ENCODE results near the gene PPP2R3B.
"Not testable (repeated sequence)": the region's sequence is repeated elsewhere in the genome, so short reads cannot be mapped to it uniquely, and the experiment has no call there.

The PPP2R3B gene

GRCh38 chrX:318739-319578 lies 67.7 kb downstream of the PPP2R3B start, which contains the start of gene GTPBP6:
Gene GTPBP6, minus strand, starts transcription at chrX:318796. Its CDS starts 9 bp downstream, at chrX:318787.
- DNase-seq (ENCODE audit: low spot score): peak; percentile 98

GRCh38 chrX:318068-318738 lies 68.5 kb downstream of the PPP2R3B start:
- peak; percentile 96 for DNase-seq (ENCODE audit: low spot score)

- DNase-seq (ENCODE audit: low spot score): no peak
These were observed 69.2 kb downstream of the PPP2R3B start for GRCh38 chrX:317424-318067.

DNA sequence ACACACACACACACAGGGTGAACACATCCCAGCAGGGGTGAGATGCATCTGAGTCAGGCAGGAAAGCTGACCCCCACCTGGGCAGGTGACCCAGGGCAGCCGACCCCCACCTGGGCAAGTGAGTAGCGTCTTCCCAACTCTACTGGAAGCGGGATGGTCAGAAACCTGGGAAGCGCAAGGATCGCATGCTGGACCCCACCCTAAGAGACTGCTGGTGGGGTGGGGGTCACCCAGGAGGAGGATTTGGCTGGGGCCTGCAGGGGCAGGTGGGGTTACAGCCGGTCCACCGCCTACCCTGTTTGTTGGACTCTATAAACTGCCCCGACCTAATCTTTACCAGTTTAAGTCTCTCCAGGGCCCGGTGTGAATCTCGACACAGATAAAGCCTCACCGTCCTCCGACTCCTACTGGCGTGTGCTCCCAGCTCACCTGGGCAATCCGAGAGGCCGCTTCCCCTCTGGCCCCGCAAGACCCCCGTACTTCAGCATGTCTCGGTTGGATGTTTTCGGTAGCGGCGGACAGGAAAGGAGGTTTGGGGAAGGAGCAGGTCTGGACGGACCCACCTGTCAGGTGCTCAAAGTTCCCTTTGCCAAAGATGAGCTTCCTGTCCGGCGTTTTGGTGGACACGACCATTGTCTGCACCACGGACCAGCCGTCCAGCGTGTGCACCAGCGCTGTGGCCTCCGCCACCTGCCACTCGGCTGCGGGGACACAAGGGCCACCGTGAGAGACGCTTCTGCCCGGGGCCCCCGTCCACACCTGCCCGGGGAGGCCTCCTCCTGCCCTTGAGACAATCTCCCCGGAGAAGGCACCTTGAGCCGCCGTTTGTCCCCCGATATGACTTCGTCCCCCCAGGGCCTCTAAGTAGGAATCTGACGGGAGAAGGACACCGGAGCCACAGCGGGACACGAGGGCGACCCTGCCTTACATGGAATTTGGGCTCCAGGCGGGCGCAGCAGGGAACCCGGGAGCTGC lies 70.1 kb downstream of the PPP2R3B start:
- no peak for DNase-seq (ENCODE audit: low spot score)

DNA sequence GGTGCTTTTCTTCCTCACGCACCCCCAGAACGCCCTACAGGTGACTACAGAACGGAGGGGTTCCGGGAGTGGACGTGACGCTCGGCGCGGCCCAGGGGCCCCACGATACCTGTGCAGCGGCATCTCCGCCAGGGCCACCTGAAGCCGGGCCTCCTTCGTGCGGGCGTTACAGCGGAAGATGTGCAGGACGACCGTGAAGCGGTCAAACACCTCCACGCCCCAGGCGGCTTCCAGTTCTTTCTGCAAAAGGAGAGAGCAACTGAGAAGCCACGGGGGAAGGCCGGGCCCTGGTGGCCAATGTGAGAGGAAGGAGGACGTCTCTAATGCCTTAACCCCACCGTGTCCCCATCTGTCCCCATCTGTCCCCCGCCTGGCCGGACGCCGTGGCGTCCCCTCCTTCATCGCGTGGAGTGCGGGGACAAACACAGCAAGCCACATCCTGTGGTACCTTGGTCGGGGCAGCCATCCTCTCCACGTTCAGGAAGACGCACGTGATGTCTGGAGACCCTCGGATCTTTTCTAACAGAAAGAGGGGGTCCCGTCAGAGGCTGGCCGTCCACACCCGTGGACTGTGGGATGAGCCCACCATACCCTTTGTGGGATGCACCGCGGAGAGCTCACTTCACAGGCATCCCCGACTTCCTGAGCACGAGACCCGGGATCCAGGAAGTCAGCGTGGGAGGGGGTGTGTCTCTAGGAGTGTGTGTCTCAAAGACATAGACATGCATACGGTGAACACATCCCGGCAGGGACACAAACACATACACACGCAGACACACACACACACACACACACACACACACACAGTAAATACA lies 71.7 kb downstream of the PPP2R3B start:
- DNase-seq (ENCODE audit: low spot score): no peak

DNA sequence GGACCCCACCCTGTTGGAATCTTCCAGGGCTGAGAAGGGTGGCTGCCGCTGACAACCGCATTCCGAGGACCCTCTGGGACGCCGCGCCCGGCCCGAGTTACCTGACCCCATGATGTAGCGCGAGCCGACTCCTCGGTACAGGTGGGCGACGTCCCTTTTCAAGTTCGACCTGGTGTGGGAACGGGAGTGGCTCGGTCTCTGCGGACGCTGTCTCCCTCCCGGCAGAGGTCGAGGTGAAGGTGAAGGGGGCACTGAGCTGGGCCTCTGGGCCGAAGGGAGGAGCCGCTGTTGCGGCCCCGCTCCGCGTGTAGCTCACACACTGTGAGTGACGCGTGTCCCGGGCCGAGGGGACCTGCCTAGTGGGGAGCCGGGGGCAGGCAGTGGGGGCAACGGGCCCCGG lies 72.7 kb downstream of the PPP2R3B start:
- no peak for DNase-seq (ENCODE audit: low spot score)

- no peak for DNase-seq (ENCODE audit: low spot score)
These were observed 73.2 kb downstream of the PPP2R3B start for GRCh38 chrX:313546-313945.

DNA sequence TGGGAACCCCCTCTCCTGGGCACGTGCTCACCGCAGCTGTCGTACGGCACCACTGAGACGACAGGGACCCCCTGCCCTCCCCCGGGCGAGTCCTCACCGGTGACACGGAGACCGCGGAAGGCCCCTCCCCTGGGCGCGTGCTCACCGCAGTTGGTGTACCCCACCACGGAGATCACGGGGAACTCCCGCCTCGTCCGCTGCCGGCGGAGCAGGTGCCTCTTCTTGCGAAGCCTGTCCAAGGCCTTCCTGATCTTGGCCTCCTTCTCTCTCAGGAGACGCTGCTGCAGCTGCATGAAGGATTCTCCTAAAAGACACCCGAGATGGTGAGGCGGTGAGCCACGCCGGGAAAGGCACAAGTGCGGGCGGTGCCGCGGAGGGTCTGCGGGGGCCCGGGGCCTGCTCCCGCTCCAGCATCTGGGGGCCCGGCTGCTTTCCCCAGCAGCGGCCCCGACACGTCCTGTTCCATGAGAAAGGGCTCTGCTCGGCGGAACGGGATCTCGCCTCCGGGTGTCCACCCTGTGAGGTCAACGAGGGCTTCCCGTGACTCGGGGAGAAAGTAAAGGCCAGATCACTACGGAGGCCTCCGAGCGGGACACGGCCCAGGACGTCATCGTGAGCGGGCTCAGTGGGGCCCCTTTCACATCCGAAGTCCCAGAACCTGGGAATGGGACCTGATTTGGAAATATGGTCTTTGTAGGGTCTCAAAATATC lies 73.9 kb downstream of the PPP2R3B start:
- DNase-seq (ENCODE audit: low spot score): no peak

DNA sequence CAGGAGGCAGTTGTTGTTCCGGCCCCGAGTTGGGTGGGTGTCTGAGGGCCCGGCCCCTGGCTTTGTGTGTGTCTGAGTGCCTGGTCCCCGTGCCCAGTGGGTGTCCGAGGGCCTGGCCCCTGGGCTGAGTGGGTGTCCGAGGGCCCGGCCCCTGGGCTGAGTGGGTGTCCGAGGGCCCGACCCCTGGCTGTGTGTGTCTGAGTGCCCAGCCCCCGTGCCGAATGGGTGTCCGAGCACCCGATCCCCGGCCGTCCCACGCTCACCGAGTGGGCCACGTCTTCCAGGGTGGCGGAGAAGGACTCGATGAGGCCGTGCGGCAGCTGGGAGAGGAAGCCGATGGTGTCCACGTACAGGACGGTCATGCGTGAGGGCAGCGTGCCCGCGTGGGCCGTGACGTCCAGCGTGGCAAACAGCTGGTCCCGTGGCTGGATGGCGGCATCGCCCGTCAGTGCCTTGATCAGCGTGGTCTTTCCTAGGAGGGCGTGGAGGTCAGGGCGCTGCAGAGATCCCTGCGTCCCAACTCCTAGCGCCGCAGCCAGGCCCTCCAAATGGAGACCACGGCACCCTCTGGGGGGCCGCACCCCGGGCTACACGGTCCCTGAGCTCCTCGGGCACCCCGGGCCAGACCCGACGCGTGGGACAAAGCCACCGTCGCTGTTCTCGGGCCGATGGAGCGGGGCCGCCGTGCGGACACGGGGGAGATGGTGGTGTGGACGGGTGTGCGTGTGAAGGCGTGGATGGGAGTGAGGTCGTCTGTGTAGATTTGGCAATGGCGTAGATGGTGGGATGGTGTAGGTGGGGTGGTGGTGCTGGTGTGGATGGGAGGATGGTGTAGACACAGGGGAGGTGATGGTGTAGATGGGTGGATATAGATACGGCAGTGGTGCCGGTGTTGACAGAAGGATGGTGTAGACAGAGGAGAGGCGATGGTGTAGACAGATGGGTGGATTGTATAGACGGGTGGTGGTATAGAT lies 75.3 kb downstream of the PPP2R3B start:
- no peak for DNase-seq (ENCODE audit: low spot score)

- DNase-seq (ENCODE audit: low spot score): no peak
These were observed 76.0 kb downstream of the PPP2R3B start for GRCh38 chrX:310621-311155.

DNA sequence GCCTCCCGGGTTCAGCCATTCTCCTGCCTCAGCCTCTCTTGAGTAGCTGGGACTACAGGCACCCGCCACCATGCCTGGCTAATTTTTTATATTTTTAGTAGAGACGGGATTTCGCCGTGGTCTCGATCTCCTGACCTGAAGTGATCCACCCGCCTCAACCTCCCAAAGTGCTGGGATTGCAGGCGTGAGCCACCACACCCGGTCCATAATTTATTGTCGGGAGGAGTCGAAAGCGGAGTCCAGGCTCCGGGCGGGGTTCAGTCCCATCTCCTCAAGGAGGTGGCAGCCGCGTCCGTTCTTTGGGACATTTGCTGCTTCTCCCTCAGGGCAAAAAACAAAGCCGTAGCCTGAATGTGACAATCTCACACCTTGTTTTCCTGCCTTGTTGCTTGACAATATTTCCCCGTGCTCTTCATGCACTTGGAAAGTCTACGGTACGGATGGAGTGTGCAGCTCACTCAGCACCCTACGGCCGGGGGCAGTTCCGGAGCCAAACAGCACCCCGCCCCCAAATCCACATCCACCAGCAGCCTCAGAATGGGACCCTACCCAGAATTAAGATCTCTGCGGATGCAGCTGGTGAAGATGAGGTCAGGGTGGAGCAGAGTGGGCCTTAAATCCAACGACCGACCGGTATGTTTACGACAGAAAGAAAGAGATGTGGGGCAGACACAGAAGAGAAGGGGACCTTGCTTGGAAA lies 77.7 kb downstream of the PPP2R3B start:
- no peak for DNase-seq (ENCODE audit: low spot score)

DNA sequence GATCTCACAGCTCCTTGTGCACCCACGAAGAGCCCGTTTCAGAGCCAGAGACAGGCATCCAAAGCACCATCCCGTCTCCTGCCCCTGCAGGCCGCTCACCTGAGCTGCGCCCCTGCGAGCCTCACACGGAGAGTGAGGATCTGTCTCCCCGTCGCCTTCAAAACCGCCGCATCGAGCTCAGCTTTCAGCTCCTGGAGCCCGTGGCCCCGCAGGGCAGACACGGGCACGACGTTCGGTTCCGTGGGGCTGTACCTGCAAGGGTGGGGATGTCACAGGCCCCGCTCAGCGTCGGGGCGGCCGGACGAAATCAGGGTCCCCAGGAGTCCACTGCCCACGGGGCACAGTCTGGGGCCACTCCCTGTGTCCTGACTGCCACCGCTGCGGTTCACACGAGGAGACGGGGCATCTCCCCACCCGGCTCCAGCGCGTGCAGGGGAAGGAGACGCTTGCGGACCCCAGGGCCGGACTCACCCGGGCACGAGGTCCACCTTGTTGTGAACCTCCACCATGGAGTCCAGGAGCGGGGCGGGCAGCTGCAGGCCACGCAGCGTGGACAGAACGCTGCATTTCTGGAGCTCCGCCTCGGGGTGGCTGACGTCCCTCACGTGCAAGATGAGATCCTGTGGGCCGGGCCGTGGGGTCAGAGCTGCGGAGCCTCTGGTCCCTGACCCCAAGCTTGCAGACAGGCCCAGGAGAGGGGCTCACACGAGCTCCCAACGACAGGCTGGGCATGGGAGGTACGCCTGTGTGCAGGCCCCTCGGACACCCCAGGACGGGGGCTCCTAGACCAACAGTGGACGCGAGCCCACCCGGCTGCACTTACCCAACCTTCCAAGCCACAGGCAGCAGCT lies 79.2 kb downstream of the PPP2R3B start:
- no peak for DNase-seq (ENCODE audit: low spot score)

DNA sequence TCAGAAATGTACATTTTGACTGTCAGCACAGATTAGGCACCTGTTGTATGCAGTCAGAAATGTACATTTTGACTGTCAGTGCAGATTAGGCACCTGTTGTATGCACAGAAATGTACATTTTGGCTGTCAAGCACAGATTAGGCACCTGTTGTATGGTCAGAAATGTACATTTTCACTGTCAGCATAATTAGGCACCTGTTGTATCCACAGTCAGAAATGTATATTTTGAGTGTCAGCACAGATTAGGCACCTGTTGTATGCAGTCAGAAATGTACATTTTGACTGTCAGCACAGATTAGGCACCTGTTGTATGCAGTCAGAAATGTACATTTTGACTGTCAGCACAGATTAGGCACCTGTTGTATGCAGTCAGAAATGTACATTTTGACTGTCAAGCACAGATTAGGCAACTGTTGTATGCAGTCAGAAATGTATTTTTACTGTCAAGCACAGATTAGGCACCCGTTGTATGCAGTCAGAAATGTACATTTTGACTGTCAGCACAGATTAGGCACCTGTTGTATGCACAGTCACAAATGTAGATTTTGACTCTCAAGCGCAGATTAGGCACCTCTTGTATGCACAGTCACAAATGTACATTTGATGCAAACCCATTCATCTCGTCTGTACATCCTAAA lies 80.0 kb downstream of the PPP2R3B start:
- not testable (repeated sequence) for DNase-seq (ENCODE audit: low spot score)

GRCh38 chrX:305781-306613 lies 80.7 kb downstream of the PPP2R3B start:
- not testable (repeated sequence) for DNase-seq (ENCODE audit: low spot score)

GRCh38 chrX:302975-303374 lies 83.7 kb downstream of the PPP2R3B start:
- no peak for DNase-seq (ENCODE audit: low spot score)

GRCh38 chrX:300334-300733 lies 86.4 kb downstream of the PPP2R3B start:
- no peak for DNase-seq (ENCODE audit: low spot score)
